Measurements from ENCODE around the gene SPTB. TPM values are rescaled to one million over a fixed set of nuclear protein-coding genes. Genes with fewer than 3 reads are reported as not detected.

SPTB gene
- total RNA-seq, 1 experiment from 2014 or later = 2.3 TPM

GRCh38 chr14:64855721-64856528 is 23.8 kb downstream of the SPTB start:
- DNase-seq = no peak
- H2BK20ac ChIP-seq (ENCODE audit: low read depth, low read length, poor library complexity, severe bottlenecking) = no peak overlapping the region
- no peak overlapping the region for H3K56ac ChIP-seq (ENCODE audit: insufficient read length, low read depth, low read length)
- H3K9ac ChIP-seq (ENCODE audit: extremely low read depth, insufficient read length, low read length) = no peak overlapping the region
- H3K79me1 ChIP-seq (ENCODE audit: insufficient read depth, low read depth, low read length, poor library complexity, severe bottlenecking) = no peaks in the 10 kb centered on the region
- H3K27ac Mint-ChIP-seq = peak overlapping the region in 2 of 3 experiments; percentile 75 to 95; a peak in 4 of 7 replicates
- peaks cover 10% of the 10 kb centered on the region; the same call in 1 of the 2 replicates for H3K4me1 ChIP-seq (ENCODE audit: insufficient read depth, low read length)
- H2BK12ac ChIP-seq (ENCODE audit: insufficient read length, low read depth, low read length) = no peak overlapping the region
- no peak overlapping the region for H2BK5ac ChIP-seq (ENCODE audit: insufficient read length, low read length)
- H4K20me1 ChIP-seq (ENCODE audit: control insufficient read depth, insufficient read depth, insufficient read length) = no peaks in the 10 kb centered on the region
- H3K9me3 Mint-ChIP-seq = no peaks in the 10 kb centered on the region
- no peak overlapping the region for H3K18ac ChIP-seq (ENCODE audit: insufficient read length, low read depth, low read length)
- no peak overlapping the region for H4K8ac ChIP-seq (replicated peaks; ENCODE audit: insufficient read length, low read depth, low read length)
- H3K4me3 Mint-ChIP-seq = no peak overlapping the region
- H3K23ac ChIP-seq (ENCODE audit: insufficient read length, low read depth, low read length) = no peak overlapping the region
- peaks cover 6% of the 10 kb centered on the region for H3K27me3 Mint-ChIP-seq (ENCODE audit: low read depth)
- no peak overlapping the region for H2BK15ac ChIP-seq (ENCODE audit: low read depth, low read length)
- TF ChIP-seq CTCF (conservative IDR thresholded peaks at IDR 0.05) = no peak
- H2AFZ ChIP-seq (ENCODE audit: low read length) = no peak overlapping the region
- no peaks in the 10 kb centered on the region for H3K23me2 ChIP-seq (ENCODE audit: insufficient read length, low read depth, low read length, poor library complexity, severe bottlenecking)
- no peak overlapping the region for H3K4me2 ChIP-seq (ENCODE audit: insufficient read depth, insufficient read length, low read length)
- no peak overlapping the region for H2BK120ac ChIP-seq (ENCODE audit: low read depth, low read length, poor library complexity, severe bottlenecking)
- H3K27ac ChIP-seq (ENCODE audit: insufficient read length, low read depth, low read length) = no peak overlapping the region
- H3K27me3 ChIP-seq (ENCODE audit: insufficient read depth, low read length) = no peaks in the 10 kb centered on the region
- H2AK5ac ChIP-seq (ENCODE audit: insufficient read length, low read length) = no peak overlapping the region
- H4K5ac ChIP-seq (ENCODE audit: insufficient read length, low read depth, low read length) = no peak overlapping the region
- WGBS (ENCODE audit: extremely low coverage, insufficient read length, low lambda C conversion rate) = no CpG with 5 or more reads among the region's 6 CpGs
- H3K14ac ChIP-seq (ENCODE audit: insufficient read depth, low read length) = peak overlapping the region; percentile 22; the same call in 1 of the 2 replicates
- H3T11ph ChIP-seq (ENCODE audit: low read length) = no peak overlapping the region
- H3K36me3 Mint-ChIP-seq (ENCODE audit: insufficient read depth in 1 of 3, low read depth in 3 of 3) = no peaks in the 10 kb centered on the region
- H3K9me3 ChIP-seq (ENCODE audit: control insufficient read depth, low read depth, low read length) = no peaks in the 10 kb centered on the region
- no peak overlapping the region for H4K91ac ChIP-seq (ENCODE audit: insufficient read length, low read depth, low read length)
- H3K79me2 ChIP-seq (ENCODE audit: insufficient read depth, low read length) = no peaks in the 10 kb centered on the region
- peaks cover 35 to 36% of the 10 kb centered on the region in 2 experiments for H3K4me1 Mint-ChIP-seq
- H3K4ac ChIP-seq (ENCODE audit: low read depth, low read length) = no peak overlapping the region
